VCaP (cell line): ENCODE data around the gene SNRNP25.

ENCODE experiments used
- H3K27ac ChIP-seq: fragments of 450-650 bp; 2 replicates; pipeline ENCODE4 v1.5.1; 2017
- CTCF ChIP-seq: fragments of 450-650 bp; conservative IDR thresholded peaks from 2 replicates; pipeline ENCODE4 v1.5.1; 2017; ENCODE audit warnings: mild to moderate bottlenecking, moderate library complexity

SNRNP25 gene

GRCh38 chr16:89391-90302, 36.0 kb downstream of the SNRNP25 start:
- H3K27ac ChIP-seq = no peak overlapping the region
- no peak for TF ChIP-seq CTCF

- H3K27ac ChIP-seq = no peak overlapping the region
- no peak for TF ChIP-seq CTCF
Measured at GRCh38 chr16:91484-91883, 37.9 kb downstream of the SNRNP25 start.

- no peak overlapping the region for H3K27ac ChIP-seq
- no peak for TF ChIP-seq CTCF
Measured at GRCh38 chr16:92431-93339, 39.1 kb downstream of the SNRNP25 start.

GRCh38 chr16:94918-95265, 41.3 kb downstream of the SNRNP25 start:
- no peak overlapping the region for H3K27ac ChIP-seq
- no peak for TF ChIP-seq CTCF

- no peak overlapping the region for H3K27ac ChIP-seq
- peak; percentile 91 for TF ChIP-seq CTCF
Measured at GRCh38 chr16:96935-97381, 43.3 kb downstream of the SNRNP25 start.

- H3K27ac ChIP-seq = no peak overlapping the region
- no peak for TF ChIP-seq CTCF
Measured at GRCh38 chr16:97822-98221, 44.2 kb downstream of the SNRNP25 start.

- no peak overlapping the region for H3K27ac ChIP-seq
- TF ChIP-seq CTCF = no peak
Measured at GRCh38 chr16:100989-101388, 47.4 kb downstream of the SNRNP25 start.
